ENCODE measurements around the gene STX12.

GRCh38 chr1:27861436-27861835, 88.4 kb downstream of the STX12 start:
- TF ChIP-seq CTCF (conservative IDR thresholded peaks at IDR 0.05; ENCODE audit: low read length) (no peak), EZH2phosphoT487 (IDR thresholded peaks at IDR 0.05; ENCODE audit: borderline replicate concordance) (no peak)
